UCSD-AML1 (cell line): ENCODE data around the gene NFKBIA.
"Not testable (repeated sequence)": the region's sequence is repeated elsewhere in the genome, so short reads cannot be mapped to it uniquely, and the experiment has no call there.

Experiments used
- DNase-seq: peaks from one replicate; lab custom pipeline; 2025; ENCODE audit not compliant: unreplicated experiment; lab: John Stamatoyannopoulos, UW

Gene NFKBIA

GRCh38 chr14:35368583-35369392, 35.8 kb downstream of the NFKBIA start:
- no peak for DNase-seq

GRCh38 chr14:35368139-35368460, 36.4 kb downstream of the NFKBIA start:
- DNase-seq = no peak

GRCh38 chr14:35367056-35367372, 37.5 kb downstream of the NFKBIA start:
- no peak for DNase-seq

GRCh38 chr14:35366521-35366976, 38.0 kb downstream of the NFKBIA start:
- DNase-seq = no peak

- DNase-seq = peak; percentile 72
These were observed 38.5 kb downstream of the NFKBIA start for GRCh38 chr14:35366056-35366451.

GRCh38 chr14:35365130-35366055, 39.2 kb downstream of the NFKBIA start:
- peak; percentile 73 for DNase-seq

- DNase-seq = no peak
These were observed 41.6 kb downstream of the NFKBIA start for GRCh38 chr14:35362911-35363374.

GRCh38 chr14:35362450-35362849, 42.1 kb downstream of the NFKBIA start:
- no peak for DNase-seq

GRCh38 chr14:35361141-35361480, 43.4 kb downstream of the NFKBIA start:
- no peak for DNase-seq

- DNase-seq = not testable (repeated sequence)
These were observed 44.9 kb downstream of the NFKBIA start for GRCh38 chr14:35359655-35360054.

- no peak for DNase-seq
These were observed 48.3 kb downstream of the NFKBIA start for GRCh38 chr14:35355981-35356841.

- DNase-seq = not testable (repeated sequence)
These were observed 49.3 kb downstream of the NFKBIA start for GRCh38 chr14:35355235-35355634.

GRCh38 chr14:35353409-35354172, 51.0 kb downstream of the NFKBIA start:
- no peak for DNase-seq

GRCh38 chr14:35352274-35353233, 52.0 kb downstream of the NFKBIA start:
- peak; percentile 77 for DNase-seq

- no peak for DNase-seq
These were observed 52.7 kb downstream of the NFKBIA start for GRCh38 chr14:35351897-35352273.
